SKM-1 treated with dmso at 0.1 percent for 144 hours (cell line): ENCODE measurements around the gene DPYSL5.
A peak's percentile ranks its signal among the peaks of the same experiment; 100 is the strongest.
"Not testable (repeated sequence)": the region's sequence is repeated elsewhere in the genome, so short reads cannot be mapped to it uniquely, and the experiment has no call there.

ENCODE experiments used
- DNase-seq: peaks from one replicate; lab custom pipeline; 2025; ENCODE audit not compliant: unreplicated experiment; lab: John Stamatoyannopoulos, UW

Gene DPYSL5

DNA sequence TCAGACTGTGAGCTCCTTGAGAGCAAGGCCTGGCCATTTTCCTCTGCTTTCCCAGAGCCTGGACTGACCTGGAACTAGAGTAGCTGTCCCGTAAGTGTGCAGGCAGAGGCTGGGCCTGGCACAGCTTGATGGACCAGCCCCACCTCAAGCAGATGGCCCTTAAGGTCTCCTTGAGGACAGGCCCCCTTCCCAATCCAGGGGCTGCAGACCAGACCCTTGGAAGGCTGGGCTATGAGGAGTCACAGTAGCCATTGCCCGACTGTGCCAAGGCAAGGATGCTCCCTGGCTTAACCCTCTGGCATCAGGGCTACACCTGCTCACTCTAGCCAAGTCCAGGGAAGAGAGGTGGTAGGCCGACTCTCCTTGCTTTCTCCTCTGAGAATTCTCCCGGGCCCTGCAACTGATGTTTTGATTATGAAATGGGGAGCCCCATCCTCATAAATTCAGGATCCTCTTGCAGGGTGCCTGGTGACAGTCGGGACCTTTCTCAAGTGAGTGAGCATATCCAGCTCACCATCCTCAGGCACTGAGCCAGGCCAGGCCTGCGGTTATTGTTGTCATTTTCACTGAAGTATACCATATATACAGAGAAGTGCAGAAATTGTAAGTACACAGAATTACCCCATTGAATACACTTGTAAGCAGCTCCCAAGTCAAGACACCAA, 51.7 kb downstream of the DPYSL5 start:
- no peak for DNase-seq

DNA sequence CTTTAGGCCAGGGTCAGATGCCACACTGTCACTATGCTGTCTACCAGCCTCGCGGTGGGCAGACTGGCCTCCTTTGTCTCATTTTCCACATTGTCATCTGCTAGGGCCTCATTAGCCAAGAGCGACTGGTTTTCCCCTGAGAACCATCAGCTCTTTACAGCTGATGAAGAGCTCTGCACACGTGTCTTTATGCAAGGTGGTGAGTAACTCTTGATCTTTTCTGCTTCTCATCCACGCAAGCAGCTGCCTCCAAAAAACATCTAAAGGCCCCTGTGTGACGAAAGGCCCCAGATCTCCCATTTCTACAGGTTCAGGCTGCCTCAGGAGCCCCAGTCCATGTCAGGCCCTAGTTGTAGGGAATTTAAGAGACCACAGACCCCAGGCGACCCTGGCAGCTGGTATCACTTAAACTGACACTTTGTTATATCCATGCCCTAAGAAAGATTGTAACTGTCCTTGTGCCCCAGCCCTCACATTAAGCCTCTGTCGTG, 52.9 kb downstream of the DPYSL5 start:
- DNase-seq: no peak

DNA sequence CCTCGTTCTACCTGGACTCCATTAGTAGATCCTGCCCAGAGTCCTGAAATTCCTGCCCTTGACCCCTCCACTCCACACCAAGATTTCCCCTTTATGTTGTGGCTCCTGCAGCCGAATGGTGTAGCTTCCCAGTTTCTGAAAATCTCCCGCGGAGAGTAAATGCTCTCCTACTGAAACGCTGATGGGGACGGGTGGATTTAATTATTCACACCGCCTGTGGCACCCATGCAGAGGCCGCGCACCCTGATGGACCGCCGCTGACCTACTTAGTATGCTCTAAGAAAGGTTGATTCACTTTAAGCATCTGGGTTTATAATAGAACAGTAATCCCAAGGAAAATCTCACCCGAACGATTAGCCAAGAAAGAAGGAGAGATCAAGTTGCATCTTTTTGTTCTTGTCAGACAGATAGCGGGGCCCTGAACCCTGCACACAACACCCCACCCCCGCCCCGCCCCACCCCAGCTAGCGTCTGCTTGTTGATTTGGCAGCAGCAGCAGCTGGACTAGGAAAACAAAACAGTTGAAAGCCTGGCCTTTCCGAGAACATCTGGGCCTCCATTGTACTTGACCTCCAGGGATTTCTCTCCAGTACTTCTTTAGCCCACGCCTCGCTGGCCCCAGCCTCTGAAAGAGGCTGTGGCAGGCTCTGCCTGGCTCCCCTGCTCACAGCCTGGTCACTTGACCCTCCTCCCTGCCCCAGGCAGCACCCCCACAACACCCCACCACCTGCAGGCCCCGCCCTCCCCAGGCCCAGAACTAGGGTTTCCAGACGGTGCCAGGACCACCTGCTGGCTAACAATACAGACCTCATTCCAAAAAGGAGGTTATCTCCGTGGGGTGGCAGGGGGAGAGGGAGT, 53.6 kb downstream of the DPYSL5 start:
- DNase-seq: no peak

DNA sequence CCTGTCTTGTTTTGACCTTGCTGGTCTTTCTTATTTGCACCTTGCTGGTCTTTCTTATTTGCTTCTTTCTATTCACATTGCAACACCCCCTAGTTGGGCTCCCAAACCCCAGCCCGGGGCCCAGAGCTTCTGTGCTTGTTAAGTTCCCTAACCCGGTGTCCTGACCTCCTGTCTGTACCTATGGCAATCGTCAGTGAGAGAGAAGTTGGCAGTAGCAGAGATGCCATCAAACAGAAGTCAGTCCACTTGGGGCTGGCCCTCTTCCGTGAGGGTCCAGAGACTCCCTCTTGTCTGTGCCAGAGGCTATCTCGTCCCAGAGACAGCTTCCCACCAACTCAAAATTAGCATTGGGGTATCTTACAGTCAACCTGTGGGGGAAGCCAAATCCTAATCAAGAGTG, 55.7 kb downstream of the DPYSL5 start:
- no peak for DNase-seq

DNA sequence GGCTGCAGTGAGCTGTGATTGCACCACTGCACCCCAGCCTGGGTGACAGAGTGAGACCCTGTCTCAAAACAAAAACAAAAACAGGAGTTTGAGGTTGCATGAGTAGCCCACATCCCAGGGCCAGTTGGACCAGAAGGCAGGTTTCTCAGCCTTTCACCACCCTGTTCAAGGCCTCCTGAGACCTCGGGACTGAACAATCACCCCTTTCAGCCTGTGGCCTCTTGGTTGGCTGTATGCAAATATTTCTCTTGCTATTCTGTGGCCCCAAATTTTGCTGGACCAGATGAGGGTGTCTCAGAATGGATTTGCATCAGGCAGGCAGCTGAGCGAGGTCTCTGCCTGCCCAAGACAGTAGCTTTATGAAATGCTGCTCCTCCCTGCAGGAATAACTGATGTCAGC, 56.9 kb downstream of the DPYSL5 start:
- no peak for DNase-seq

DNA sequence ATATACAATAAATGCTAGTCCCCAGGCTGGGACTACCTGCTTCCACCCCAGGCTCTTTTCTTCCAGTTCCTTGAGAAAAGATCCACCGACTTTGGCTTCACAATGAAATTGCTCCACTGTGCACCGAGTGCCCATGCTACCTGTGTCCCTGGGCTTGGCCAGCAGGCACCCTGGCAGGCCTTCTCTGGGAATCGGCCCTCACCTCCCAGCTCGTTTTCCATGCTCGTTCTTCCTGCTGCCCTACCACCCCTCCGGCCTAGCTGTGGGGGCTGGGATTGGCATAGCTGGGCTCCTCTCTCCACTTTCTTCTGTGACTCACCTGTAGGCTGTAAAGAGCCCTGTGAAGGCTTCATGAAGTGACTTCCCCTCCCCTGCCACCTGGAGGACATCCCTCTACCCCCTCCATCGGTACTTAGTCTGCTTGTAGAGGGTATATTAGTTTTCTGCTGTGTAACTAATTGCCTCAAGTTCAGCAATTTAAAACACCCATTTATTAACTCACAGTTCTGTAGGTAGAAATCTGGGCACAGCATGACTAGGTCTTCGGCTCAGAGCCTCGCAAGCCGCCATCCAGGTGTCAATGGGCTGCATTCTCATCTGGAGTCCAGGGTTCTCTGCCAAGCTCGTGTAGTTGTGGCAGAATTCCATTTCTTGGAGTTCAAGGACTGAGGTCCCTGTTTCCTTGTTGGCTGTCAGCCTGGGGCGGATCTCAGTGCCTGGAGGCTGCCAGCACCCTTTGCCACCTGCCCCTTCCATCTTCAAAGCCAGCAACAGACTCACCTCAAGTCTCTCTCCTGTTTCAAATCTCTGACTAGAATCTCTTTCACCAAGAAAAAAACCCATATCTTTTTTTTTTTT, 57.6 kb downstream of the DPYSL5 start:
- DNase-seq: no peak

DNA sequence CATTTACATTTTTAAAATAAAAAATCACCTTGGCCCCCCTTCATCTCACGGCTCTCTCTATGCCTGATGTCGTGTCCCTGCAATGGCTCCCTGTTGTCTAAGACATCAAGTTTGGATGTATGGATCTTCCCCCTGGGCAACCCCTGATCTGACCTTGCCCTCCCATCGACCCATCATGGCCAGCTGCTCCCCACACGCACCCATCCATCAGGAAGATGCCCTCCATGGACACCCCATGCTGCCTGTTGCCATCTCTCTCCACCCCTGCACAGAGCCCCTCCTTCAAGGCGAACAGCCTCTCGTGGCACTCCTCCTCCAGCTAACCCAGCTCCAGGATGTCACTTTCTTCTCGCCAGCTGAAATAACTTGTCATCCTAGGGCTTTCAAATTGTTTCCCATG, 59.5 kb downstream of the DPYSL5 start:
- no peak for DNase-seq

DNA sequence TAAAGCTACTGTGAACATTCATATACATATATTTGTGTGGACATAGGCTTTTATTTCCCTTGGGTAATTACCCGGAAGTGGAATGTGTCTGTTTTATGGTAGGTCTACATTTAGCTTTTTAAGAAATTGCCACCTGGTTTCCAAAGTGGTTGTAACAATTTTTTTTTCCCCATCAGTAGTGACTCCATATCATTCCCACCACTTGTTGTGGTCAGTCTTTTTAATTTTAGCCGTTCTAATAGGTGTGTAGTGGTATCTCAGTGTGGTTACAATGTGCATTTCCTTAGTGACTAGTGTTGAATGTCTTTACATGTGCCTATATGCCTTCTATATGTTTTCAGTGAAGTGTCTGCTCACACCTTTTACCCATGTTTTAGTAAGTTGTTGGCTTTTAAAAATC, 62.2 kb downstream of the DPYSL5 start:
- DNase-seq: no peak

DNA sequence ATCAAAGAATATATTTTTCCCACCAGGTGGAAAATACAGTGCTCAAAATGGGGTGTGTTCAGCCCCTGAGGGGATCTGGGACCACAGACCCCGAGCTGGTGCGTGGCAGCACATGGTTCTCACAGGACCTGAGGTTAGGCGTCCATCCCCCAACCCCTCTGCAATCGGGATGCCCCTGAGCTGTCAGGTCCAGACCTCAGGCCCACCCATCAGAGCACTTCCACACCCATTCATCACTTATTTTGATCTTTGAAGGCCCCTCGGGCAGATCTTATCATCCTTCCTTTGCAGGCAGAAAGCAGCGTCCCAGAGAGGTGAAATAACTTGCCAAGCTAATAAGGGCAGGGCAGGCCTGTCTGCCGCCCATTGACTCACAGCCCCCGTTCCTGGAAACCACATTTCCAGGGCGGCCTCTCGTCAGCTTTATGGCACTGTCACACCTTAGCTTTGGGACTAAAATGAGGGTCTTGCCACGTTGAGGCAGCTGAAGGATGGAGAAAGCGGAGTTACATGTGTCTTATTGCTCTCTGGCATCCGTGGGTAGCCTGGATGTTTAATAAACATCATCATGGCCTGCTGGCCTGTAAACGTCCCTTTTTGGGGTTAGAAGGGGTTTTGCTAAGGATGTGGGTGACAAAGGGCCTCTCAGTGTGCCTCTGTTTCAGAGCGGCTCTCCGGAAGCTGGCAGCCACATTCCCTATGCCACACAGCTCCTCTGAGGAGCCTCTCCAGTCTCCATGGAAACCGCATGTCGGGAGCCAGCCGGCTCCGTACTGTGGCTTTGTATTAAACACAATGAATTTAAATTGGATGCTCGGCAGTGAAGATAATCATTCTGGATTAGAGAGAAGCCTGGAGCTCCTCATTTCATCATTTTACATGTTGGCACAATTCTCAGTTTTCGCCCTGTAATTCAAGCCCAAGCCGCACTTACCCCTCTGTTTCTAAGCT, 64.3 kb downstream of the DPYSL5 start:
- no peak for DNase-seq

DNA sequence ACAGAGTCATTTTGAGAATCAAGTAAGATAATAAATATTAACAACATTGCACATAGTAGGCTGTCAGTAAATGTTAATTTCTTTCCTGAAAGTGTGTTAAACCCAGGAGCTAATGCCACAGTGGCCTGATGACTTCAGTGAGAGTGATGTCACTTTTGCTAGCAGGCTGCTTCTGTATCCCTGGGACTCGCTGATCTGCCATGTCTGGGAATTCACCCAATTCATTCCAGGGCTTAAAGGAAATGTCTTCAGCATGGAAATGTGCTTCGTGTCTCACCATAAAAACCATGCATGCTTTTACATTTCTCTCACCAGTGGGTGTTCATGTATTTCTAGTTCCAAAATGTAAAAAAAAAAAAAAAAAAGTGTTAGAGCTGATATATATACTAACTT, 65.7 kb downstream of the DPYSL5 start:
- no peak for DNase-seq

DNA sequence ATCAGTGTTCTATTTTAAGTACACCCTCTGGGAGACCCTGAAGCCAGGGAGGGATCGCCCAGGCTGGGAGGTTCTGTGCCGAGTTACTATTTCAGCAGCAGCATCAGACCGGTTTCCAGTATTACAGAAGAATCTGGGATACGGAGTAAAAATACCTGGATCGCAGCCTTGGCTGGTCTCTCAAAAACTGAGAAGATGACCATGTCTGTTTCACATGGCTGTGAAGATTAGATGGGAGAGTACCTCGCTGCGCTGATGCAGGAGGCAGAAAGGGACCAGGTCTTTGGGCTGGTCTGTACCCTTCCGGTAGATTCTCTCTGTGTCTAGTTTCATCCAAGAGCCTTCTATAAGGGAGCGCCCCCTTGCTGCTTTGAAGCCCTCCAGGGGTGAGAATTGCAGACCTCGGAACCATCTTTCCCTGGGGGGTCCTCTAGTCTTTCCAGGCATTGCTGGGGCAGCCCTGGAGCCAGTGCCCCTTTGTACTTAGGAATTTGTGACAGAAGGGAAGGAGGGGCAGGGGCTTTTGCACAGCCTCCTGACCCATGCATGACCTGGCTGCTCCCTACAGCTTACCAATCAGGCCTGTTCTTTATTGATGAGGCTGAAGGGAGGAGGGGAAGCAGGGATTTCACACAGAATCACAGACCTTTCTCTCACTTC, 66.2 kb downstream of the DPYSL5 start:
- DNase-seq: no peak

DNA sequence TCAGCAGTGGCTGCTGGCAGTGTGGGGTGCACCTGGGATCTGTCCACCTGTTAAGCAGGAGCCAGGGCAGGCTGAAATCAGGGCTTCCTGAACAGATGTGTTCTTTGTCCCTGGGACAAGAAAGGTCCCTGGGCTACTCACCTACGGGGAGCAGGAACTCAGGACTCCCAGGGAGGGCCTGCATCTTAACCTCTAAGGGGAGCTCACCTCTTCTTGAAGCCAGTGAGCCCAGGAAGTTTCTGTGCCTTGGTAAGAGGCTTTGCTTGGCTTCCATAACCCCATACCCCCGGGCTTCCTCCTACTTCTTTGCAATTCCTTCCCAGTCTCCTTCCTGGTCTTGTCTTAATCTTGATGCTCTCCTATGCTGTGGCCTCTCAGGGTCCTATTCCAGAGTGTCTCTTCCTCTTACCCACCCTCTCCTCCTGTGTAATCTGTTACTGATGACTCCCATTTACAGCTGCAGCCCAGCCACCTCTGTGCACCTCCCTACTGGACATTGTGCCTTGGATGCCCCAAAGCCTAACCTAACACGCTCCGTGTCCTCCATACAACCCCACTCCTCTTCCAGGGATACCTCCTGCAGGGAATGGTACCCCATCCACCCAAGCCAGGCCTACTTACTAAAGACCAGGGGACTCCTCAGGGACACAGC, 66.9 kb downstream of the DPYSL5 start:
- no peak for DNase-seq

DNA sequence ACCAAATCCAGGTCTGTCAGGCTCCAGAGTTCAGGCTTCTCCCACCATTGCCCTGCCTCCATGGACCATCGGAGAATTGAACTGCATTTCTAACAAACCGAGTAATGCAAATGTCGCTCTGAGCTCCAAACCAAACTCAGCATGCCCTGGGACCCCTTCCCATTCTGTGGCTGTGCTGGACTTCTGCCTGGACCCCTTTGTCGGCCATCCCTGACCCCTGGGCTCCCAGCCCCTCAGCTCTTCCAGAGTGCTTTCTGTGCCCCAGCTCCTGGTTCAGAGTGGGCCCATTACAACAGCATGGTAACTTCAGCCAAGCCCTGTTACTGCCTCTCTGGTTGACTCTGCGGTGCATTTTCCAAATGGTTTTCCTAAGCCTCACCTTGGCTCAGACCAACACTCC, 67.4 kb downstream of the DPYSL5 start:
- DNase-seq: no peak

DNA sequence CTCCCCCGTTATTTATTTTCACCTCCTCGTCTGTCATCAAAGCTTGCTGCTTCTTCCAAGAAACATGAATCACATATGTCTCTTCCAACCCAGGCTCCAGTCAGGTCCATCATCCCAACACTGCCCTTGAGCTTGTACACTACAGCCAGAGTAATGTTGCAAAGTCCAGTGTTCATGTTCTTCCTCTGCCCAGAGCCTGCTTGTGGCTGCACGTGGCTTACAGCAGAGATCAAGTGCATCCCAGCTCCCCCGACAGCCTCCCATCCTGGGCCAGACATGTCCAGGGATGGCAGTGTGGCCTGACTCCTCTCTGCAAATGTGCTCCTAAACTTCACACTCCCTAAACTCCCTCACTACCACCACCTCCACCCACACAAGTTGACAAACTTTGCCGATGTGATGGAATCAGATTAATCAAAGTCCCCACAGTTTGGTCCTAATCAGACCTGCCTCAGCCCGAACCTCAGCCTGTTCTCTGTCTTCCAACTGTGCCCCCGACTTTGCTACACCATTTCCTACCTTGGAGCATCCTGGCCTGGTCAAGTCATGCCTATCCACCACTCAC, 68.3 kb downstream of the DPYSL5 start:
- no peak for DNase-seq

DNA sequence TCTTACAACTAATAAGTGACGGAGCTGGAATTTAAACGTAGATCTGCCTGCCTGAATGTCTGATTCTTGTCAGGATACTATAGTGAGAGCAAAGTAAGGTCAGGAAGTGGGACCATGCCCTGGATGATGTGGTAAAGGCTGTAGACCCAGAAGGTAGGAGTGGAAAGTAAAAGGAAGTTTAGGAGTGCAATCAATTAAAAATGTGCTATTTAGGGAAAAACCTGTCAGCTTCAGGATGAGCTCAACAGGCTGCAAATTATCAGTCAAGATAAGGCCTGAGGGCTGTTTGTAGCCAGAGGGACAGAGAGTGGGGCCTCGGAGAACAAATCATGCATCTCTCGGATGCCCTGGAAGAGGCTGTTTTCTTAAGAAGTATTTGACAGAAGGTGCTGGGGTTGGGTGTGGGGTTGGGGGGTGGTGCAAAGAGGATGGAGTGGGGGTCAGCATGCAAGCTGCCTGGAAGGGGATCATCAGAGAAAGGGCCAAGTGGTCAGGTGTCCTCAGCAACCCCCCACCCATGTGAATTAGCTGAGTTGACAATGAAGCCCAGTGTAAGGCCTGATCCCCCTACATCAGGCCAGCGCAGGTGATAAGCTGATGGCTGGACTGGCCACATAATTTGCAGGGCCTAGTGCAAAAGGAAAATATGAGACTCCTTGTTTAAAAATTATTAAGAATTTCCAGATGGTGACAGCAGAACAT, 69.4 kb downstream of the DPYSL5 start:
- no peak for DNase-seq

DNA sequence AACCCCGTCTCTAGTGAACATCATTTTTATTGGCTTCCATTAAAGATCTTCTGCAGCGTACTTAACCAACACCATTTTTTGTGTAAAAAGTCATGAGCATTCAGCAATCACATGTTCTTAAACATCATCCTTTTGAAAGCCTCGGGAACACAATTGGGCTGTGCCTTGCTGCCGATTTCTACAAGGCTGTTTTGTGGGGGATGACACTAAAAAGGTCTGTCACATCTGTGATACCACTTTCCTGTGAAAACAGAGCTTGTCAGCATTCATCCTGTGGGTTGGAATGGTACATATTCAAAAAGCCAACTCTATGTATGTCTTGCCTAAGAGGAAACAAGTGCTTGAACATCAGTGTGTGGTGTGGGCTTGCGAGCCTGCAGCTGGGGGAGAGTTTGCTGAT, 73.4 kb downstream of the DPYSL5 start:
- DNase-seq: no peak

DNA sequence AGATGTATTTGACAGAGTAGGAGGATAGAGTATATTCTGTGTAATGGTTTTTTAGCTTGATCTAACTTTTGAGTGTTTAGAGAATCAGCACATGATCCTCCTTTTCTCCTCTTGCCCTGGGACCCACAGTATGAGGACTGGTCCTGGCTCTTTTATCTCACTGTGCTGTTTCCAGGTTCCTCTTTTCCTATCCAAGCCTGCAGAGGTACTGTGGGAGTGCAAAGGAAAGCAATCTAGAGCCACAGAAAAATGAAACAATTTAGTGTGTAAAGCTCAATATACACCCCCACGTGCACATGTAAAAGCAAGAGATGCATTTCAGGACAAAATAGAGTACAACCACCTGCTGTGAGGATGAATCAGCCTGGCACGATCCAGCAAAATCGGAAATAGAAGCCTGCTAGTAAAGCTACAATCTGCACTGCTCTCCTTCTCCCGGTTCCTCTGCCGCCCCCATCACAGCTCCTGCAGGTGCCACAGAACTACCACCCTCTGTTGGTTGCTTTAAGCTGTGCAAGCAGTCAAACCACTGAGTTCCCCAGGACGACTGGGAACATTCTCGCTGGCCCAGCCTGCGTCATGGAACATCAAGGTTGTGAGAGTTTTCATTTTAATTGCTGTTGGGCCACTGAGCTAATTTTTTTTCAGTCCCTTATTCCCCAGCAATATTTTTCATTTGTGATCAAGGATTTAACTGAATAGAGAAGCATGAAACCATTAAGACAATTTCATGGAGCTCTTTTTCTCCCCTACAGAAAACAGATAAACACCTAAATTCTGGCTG, 74.7 kb downstream of the DPYSL5 start:
- DNase-seq: peak; percentile 71

DNA sequence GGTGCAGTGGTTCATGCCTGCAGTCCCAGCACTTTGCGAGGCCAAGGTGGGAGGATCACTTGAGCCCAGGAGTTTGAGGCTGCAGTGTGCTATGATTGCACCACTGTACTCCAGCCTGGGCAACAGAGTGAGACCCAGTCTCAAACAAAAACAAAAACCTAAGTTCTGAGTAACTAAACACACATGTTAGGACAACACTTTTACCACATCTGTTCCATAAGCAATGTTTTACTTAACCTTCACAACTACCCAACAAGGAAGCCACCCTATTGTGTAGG, 75.2 kb downstream of the DPYSL5 start:
- not testable (repeated sequence) for DNase-seq
